HCT116 (cell line): Measurements from ENCODE around the gene RHOG. TPM values are rescaled to one million over a fixed set of nuclear protein-coding genes. Genes with fewer than 3 reads are reported as not detected.

Experiments
- ATAC-seq: fragments of 200-7000 bp; cut with Tn5 transposase; 2 replicates; pipeline ENCODE4 v1.9.1; 2020; ENCODE audit warnings: mild to moderate bottlenecking, moderate library complexity
- BruUV-seq: library from RNA; stranded (reverse); fragments of 400-500 nt; replicated peaks from 2 replicates; lab custom pipeline; 2021; lab: Mats Ljungman, UMichigan
- CTCF ChIA-PET: fragments of 300-600 bp; sonication (Branson Sonifier 250); formaldehyde crosslinking; loops from one replicate; lab custom pipeline; 2021; ENCODE audit warnings: antibody characterized with exemption; lab: Charles Lee
- POLR2A ChIA-PET: fragments of 300-600, 350-600 bp; sonication (Branson Sonifier 250); formaldehyde crosslinking; loops from one replicate; lab custom pipeline; 2021; ENCODE audit warnings: antibody characterized with exemption; lab: Charles Lee
- RAD21 ChIA-PET, 2 experiments: fragments of 300-600 bp; sonication (Branson Sonifier 250); formaldehyde crosslinking; loops; one replicate each; lab custom pipeline; 2023; ENCODE audit warnings: low total read pairs in 2 of 2; ENCODE audit not compliant: uncharacterized antibody in 2 of 2, unreplicated experiment in 2 of 2, low non-redundant PET in 1 of 2; lab: Charles Lee
- DNase-seq: peaks from one replicate; pipeline ENCODE4 v3.0.0-alpha.2; 2010; ENCODE audit warnings: low read depth, low spot score
- H2AFZ ChIP-seq: fragments of 200-600 bp; shearing (Covaris generic), sonication (generic); 2 replicates; pipeline ENCODE4 v1.6.1; 2017; ENCODE audit warnings: low read depth, mixed run types, mixed read lengths, antibody characterized with exemption, low read length; ENCODE audit not compliant: poor library complexity, severe bottlenecking
- H3K27ac ChIP-seq: 2 replicates; pipeline ENCODE4 v1.5.1; 2012; ENCODE audit warnings: low read depth, low read length
- H3K27me3 ChIP-seq: fragments of 200-600 bp; sonication (generic); 2 replicates; pipeline ENCODE4 v1.6.1; 2016; ENCODE audit warnings: mixed run types, low read length, mixed read lengths; ENCODE audit not compliant: insufficient read depth
- H3K36me3 ChIP-seq, 2 experiments: fragments of 200-500 bp in 1 of 2; fragments of 200-600 bp in 1 of 2; sonication (Bioruptor generic) in 1 of 2; sonication (generic) in 1 of 2; 2 replicates each; pipeline versions ENCODE4 v1.5.1 to v1.6.1; 2014 to 2016; ENCODE audit warnings: low read length in 2 of 2, inconsistent platforms in 1 of 2, mixed read lengths in 1 of 2, mixed run types in 1 of 2; ENCODE audit not compliant: insufficient read depth in 2 of 2, control insufficient read depth in 1 of 2
- H3K4me1 ChIP-seq, 2 experiments: fragments of 200-600 bp in 1 of 2; sonication (generic) in 1 of 2; 2 replicates each; pipeline versions ENCODE4 v1.5.1 to v1.6.1; 2012 to 2017; ENCODE audit warnings: low read length in 2 of 2, inconsistent platforms in 1 of 2, mild to moderate bottlenecking in 1 of 2, mixed read lengths in 1 of 2, mixed run types in 1 of 2, moderate library complexity in 1 of 2; ENCODE audit not compliant: insufficient read depth in 2 of 2, control insufficient read depth in 1 of 2
- H3K4me2 ChIP-seq: fragments of 200-600 bp; sonication (generic); 2 replicates; pipeline ENCODE4 v1.6.1; 2017; ENCODE audit warnings: mixed run types, low read length, mixed read lengths
- H3K4me3 ChIP-seq, 2 experiments: fragments of 200-600 bp in 1 of 2; sonication (generic) in 1 of 2; replicated peaks in 1 of 2; 2 replicates each; pipeline ENCODE4 v1.5.1; 2011 to 2016; ENCODE audit warnings: low read length in 2 of 2, control low read depth in 1 of 2, low read depth in 1 of 2, mild to moderate bottlenecking in 1 of 2, mixed read lengths in 1 of 2, mixed run types in 1 of 2
- H3K79me2 ChIP-seq: fragments of 200-600 bp; sonication (generic); 2 replicates; pipeline ENCODE4 v1.6.1; 2017; ENCODE audit warnings: mild to moderate bottlenecking, mixed run types, low read length, moderate library complexity, mixed read lengths; ENCODE audit not compliant: insufficient read depth
- H3K9ac ChIP-seq: fragments of 200-600 bp; sonication (generic); 2 replicates; pipeline ENCODE4 v1.6.1; 2016; ENCODE audit warnings: low read length, mixed read lengths
- H3K9me2 ChIP-seq: fragments of 200-600 bp; sonication (generic), shearing (Covaris generic); 2 replicates; pipeline ENCODE4 v1.6.1; 2017; ENCODE audit warnings: mixed run types, mild to moderate bottlenecking, moderate library complexity; ENCODE audit not compliant: insufficient read depth
- H3K9me3 ChIP-seq, 2 experiments: fragments of 200-500 bp in 1 of 2; fragments of 200-600 bp in 1 of 2; sonication (Bioruptor generic) in 1 of 2; sonication (generic) in 1 of 2; 2 replicates each; pipeline ENCODE4 v1.6.1; 2014 to 2017; ENCODE audit warnings: low read length in 2 of 2, mixed read lengths in 2 of 2, inconsistent platforms in 1 of 2, low read depth in 1 of 2, mild to moderate bottlenecking in 1 of 2, mixed run types in 1 of 2, moderate library complexity in 1 of 2; ENCODE audit not compliant: control insufficient read depth in 1 of 2, insufficient read depth in 1 of 2
- H4K20me1 ChIP-seq: fragments of 200-600 bp; sonication (generic), shearing (Covaris generic); 2 replicates; pipeline ENCODE4 v1.6.1; 2017; ENCODE audit warnings: mixed run types, mild to moderate bottlenecking, moderate library complexity; ENCODE audit not compliant: insufficient read depth
- CBX3 ChIP-seq: IDR thresholded peaks from 2 replicates; pipeline ENCODE4 v1.6.1; 2012; ENCODE audit warnings: low read depth
- EGR1 ChIP-seq: IDR thresholded peaks from 2 replicates; pipeline ENCODE4 v1.6.1; 2012; ENCODE audit warnings: low read depth
- EZH2 ChIP-seq: fragments of 200-600 bp; sonication (generic); IDR thresholded peaks from 2 replicates; pipeline ENCODE4 v1.6.1; 2017; ENCODE audit warnings: antibody characterized with exemption, mixed run types
- EZH2phosphoT487 ChIP-seq: fragments of 200-600 bp; IDR thresholded peaks from 2 replicates; pipeline ENCODE4 v1.6.1; 2018; ENCODE audit warnings: antibody characterized with exemption, borderline replicate concordance
- MAX ChIP-seq: IDR thresholded peaks from 2 replicates; pipeline ENCODE4 v1.6.1; 2012
- RAD21 ChIP-seq: IDR thresholded peaks from 2 replicates; pipeline ENCODE4 v1.6.1; 2012; ENCODE audit warnings: low read depth, mild to moderate bottlenecking
- TCF7L2 ChIP-seq: IDR thresholded peaks from 2 replicates; pipeline ENCODE4 v1.7.0; 2011; ENCODE audit warnings: borderline replicate concordance, inconsistent platforms; ENCODE audit not compliant: insufficient read depth, insufficient read length; ENCODE audit errors: extremely low read depth
- YY1 ChIP-seq: IDR thresholded peaks from 2 replicates; pipeline ENCODE4 v1.6.1; 2011; ENCODE audit warnings: low read length, low read depth, moderate library complexity, mild to moderate bottlenecking; ENCODE audit not compliant: insufficient replicate concordance; ENCODE audit errors: extremely low read depth
- intact Hi-C: fragments of 100-400 bp; cut with micrococcal nuclease; formaldehyde crosslinking; loops from 2 replicates; pipeline ENCODE4 v1.10.0; 2022
- total RNA-seq: library from RNA; stranded (reverse); gene quantifications from one replicate; pipeline ENCODE4 v1.2.1, GENCODE V29; 2021; ENCODE audit not compliant: unreplicated experiment
- TF ChIP-seq, protein P1 (sequence below): IDR thresholded peaks from 2 replicates; pipeline ENCODE4 v1.6.1; 2011; ENCODE audit warnings: mild to moderate bottlenecking, low read length, moderate library complexity; ENCODE audit not compliant: insufficient replicate concordance; ENCODE audit errors: extremely low read depth

RHOG gene
- total RNA-seq, 1 experiment from 2014 or later, result 49.1 TPM

DNA sequence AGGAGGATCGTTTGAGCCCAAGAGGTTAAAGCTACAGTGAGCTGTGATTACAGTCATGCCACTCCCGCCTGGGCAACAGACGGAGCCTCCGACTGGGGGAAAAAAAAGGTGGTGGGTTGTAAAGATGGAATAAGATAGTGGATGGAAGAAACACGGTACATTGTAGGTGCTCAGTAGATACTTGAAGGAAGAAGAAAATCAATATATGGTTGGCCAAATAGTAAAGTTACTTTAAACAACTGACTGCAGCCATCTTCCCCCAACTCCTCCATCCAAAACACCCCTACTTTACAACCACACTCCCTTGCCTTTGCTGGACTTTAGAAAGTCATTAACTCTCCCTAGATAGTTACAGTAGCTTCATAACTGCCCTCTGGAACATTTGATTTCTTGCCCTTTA, 40.9 kb downstream of the RHOG start:
- intact Hi-C loops, result no loop called here
- POLR2A ChIA-PET, result interaction anchor here (1.4 kb wide), 1 partner anchor 9 kb away, joined by 3 read pairs; the partner anchor contains the start of gene PGAP2
- RAD21 ChIA-PET, result no interaction called here
- Histone ChIP-seq H2AFZ (no peak overlapping the region), H3K4me3 (no peak overlapping the region), H4K20me1 (peaks cover 11% of the 10 kb centered on the region; the same call in 1 of the 2 replicates), H3K79me2 (peaks cover 25% of the 10 kb centered on the region), H3K4me1 (peaks cover 14 to 35% of the 10 kb centered on the region in 2 experiments), H3K9me2 (no peaks in the 10 kb centered on the region), H3K27me3 (no peaks in the 10 kb centered on the region), H3K4me2 (no peak overlapping the region), H3K36me3 (no peaks in the 10 kb centered on the region), H3K27ac (no peak overlapping the region), H3K9me3 (no peaks in the 10 kb centered on the region), H3K9ac (no peak overlapping the region)
- TF ChIP-seq EZH2phosphoT487, result no peak
- no peak for TF ChIP-seq MAX
- TF ChIP-seq YY1, result no peak
- TF ChIP-seq TCF7L2, result no peak
- TF ChIP-seq CBX3, result no peak
- no peak for TF ChIP-seq EGR1
- no peak for TF ChIP-seq EZH2
- TF ChIP-seq RAD21, result no peak
- TF ChIP-seq, protein P1, sequence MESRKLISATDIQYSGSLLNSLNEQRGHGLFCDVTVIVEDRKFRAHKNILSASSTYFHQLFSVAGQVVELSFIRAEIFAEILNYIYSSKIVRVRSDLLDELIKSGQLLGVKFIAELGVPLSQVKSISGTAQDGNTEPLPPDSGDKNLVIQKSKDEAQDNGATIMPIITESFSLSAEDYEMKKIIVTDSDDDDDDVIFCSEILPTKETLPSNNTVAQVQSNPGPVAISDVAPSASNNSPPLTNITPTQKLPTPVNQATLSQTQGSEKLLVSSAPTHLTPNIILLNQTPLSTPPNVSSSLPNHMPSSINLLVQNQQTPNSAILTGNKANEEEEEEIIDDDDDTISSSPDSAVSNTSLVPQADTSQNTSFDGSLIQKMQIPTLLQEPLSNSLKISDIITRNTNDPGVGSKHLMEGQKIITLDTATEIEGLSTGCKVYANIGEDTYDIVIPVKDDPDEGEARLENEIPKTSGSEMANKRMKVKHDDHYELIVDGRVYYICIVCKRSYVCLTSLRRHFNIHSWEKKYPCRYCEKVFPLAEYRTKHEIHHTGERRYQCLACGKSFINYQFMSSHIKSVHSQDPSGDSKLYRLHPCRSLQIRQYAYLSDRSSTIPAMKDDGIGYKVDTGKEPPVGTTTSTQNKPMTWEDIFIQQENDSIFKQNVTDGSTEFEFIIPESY, result no peak
- DNase-seq, result no peak
- no TSS peak for BruUV-seq
- no peak for ATAC-seq
- CTCF ChIA-PET, result interaction anchor here (0.8 kb wide), 1 partner anchor 8 kb away, joined by 3 read pairs; no protein-coding TSS in a partner anchor
